HG03571 (cell line): Measurements from ENCODE around the gene MYH7B.

ENCODE experiments used
- ATAC-seq: cut with Tn5 transposase; IDR thresholded peaks from one replicate; pipeline ENCODE4 v1.9.1; 2021; ENCODE audit not compliant: unreplicated experiment

MYH7B gene

GRCh38 chr20:34990231-34990630 lies 34.6 kb downstream of the MYH7B start:
- ATAC-seq, result no peak

DNA sequence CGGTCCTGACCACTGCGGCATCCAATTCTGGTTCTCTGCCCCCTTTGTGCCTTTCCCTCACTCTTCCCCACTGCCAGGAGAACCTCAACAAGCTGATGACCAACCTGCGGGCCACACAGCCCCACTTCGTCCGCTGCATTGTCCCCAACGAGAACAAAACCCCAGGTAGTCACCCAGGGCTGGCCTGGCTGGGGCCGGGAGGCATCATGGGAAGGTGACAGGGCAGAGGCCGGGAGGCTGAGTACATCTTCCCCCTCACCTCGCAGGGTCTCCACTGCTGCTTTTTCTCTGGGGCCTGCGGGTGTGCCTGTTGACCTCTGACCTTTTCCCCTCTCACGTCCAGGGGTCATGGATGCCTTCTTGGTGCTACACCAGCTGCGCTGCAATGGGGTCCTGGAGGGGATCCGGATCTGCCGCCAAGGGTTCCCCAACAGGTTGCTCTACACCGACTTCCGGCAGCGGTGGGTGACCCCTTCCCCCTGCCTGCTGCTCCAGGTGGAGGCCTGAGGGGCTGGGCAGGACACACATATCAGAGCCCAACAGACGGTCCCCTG lies 35.1 kb downstream of the MYH7B start:
- ATAC-seq, result no peak

DNA sequence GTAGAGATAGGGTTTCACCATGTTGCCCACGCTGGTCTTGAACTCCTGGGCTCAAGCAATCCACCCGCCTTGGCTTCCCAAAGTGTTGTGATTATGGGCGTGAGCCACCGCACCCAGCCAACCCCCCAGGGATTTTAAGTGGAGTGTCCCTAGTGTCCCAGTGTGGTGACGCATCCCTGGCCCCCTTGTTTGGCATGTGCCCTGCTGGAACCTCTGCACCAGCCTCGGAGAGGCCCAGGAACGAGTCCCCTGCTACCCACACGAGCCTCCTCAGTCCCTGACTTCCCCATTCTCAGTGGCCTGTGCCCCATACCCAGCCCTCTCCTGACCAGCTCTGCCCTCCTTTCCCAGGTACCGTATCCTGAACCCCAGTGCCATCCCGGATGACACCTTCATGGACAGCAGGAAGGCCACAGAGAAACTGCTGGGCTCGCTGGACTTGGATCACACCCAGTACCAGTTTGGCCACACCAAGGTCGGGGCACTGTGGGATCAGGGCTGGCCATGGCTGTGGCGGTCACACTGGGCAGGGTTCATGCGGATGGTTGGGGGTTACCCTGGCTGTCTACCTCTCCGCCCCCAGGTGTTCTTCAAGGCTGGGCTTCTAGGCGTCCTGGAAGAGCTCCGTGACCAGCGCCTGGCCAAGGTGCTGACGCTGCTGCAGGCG lies 37.2 kb downstream of the MYH7B start:
- ATAC-seq, result no peak

- ATAC-seq, result no peak
Observed at GRCh38 chr20:34993941-34994508, 38.4 kb downstream of the MYH7B start.

DNA sequence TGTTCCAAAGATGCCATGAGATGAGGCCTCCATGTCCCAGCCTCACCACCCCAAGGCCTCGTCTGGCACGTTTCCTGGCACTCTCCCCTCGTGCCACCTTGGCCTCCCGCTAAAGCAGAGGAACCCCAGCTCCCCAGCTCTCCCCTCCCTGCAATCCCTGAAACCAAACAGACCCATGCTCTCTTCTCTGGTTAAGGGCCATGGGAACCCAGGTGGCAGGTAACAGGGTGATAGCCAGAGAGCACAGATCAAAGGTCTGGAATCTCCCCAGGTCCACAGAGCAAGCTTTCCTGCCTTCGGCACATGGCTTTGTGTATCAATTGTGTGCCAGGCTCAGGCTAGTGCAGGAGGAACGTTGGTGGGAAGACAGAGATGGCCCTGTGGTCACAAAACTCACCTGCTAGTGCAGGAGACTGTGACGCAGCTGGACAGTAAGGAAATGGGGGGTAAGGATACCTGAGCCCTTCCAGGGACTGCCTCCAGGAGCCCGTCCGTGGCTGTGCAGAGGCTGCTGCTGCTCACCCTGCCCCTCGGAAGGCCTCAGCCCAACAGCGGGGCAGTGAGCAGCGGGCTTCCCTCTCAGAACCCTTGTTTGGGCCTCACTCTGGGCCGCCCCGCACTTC lies 39.0 kb downstream of the MYH7B start:
- ATAC-seq, result no peak

- ATAC-seq, result no peak
Observed at GRCh38 chr20:34995192-34995591, 39.5 kb downstream of the MYH7B start.

DNA sequence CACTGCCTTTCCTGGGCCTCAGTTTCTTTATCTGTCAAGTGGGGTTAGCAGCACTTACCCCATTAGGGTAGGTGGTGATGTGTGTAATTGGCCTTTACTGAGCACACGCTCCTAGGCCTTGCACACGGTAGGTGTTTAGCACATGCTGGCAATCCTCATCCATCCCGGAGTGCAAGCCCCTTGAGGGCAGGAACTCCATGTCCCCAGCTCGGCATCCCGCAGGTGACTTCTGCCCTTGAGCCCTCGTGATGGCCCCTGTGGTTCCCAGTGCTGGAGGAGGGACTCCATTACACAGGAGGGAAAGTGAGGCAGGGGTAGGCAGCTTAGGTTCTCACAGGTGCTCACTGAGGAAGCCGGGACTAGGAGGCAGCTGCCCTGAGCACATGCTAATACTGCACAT lies 40.0 kb downstream of the MYH7B start:
- ATAC-seq, result no peak

DNA sequence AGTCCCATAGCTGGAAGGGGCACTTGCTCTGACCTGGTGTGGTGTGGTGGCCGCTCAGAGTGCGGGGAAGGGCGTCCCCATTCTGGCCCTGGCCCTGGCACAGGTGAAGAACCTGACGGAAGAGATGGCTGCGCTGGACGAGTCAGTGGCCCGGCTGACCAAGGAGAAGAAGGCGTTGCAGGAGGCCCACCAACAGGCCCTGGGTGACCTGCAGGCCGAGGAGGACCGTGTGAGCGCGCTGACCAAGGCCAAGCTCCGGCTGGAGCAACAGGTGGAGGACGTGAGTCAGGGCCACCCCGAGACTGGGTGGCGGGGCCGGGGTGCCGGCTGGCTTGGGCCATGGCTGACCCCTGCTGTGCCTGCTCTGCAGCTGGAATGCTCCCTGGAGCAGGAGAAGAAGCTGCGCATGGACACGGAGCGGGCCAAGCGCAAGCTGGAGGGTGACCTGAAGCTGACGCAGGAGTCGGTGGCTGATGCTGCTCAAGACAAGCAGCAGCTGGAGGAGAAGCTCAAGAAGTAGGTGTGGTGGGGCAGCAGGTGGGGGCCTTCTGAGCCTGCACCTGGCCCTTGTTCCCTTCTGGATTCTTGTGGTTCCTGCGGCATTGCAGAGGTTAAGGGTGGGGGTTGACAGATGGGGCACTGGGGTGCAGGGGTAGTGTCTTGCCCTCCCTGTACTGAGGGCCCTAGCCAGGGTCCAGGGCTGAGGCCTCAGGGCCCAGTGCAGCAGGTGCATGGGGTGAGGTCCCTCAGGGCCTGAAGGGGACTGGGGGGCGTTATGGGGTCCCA lies 40.8 kb downstream of the MYH7B start:
- ATAC-seq, result no peak

- ATAC-seq, result no peak
Observed at GRCh38 chr20:34997131-34997561, 41.5 kb downstream of the MYH7B start.

DNA sequence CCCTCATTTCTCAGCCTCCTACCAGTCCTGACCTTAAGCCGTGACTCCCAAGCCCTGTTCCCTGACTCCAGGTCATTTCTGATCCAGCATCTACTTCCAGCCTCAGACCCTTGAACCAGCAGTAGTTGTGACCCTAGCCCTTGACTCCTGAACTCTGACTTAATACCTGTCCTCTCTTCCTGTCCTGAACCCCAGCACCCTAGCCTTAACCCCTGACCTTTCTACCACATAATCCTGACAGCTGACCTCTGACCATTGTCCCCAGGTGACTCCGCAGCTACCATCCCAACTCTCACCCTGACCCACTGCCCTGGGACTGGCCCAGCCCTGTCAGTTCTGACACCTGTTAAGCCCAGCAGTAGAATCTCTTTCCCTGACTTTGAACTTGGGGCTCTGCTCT lies 42.1 kb downstream of the MYH7B start:
- ATAC-seq, result no peak

DNA sequence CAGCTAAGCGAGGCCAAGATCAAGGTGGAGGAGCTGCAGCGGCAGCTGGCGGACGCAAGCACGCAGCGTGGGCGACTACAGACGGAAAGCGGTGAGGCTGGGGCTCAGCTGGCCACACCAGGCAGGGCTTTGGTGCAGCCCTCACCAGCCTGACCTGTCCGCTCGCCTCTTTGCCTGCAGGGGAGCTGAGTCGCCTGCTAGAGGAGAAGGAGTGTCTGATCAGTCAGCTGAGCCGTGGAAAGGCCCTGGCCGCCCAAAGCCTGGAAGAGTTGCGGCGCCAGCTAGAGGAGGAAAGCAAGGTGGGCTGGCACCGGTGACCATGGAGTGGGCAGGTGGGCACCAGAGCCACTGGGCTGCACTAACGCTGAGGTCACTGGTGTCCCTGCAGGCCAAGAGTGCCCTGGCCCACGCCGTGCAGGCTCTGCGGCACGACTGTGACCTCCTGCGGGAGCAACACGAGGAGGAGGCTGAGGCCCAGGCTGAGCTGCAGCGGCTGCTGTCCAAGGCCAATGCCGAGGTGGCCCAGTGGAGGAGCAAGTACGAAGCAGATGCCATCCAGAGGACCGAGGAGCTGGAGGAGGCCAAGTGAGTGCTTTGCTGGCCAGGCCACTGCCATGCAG lies 42.8 kb downstream of the MYH7B start:
- ATAC-seq, result no peak

GRCh38 chr20:34999021-34999451 lies 43.4 kb downstream of the MYH7B start:
- no peak for ATAC-seq

- ATAC-seq, result no peak
Observed at GRCh38 chr20:34999782-35000181, 44.1 kb downstream of the MYH7B start.

GRCh38 chr20:35000311-35000921 lies 44.7 kb downstream of the MYH7B start:
- no peak for ATAC-seq

DNA sequence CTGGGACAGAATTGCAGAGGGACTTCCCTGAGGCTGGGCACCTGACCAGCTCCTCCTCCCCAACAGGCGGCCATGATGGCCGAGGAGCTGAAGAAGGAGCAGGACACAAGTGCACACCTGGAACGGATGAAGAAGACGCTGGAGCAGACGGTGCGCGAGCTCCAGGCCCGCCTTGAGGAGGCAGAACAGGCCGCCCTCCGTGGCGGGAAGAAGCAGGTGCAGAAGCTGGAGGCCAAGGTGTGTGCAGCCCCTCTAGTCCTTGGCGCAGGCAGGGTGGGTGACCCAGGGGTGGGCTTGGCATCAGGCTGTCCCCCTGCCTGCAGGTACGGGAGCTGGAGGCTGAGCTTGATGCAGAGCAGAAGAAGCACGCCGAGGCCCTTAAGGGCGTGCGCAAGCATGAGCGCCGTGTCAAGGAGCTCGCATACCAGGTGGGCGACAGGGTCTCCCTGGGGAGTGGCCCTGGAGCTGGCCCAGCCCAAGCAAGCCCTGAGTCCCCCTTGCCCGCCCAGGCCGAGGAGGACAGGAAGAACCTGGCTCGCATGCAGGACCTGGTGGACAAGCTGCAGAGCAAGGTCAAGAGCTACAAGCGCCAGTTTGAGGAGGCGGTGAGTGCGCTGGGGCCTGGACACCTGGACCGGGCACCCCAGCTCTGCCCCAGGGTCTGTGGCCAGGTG lies 45.4 kb downstream of the MYH7B start:
- ATAC-seq, result no peak

- ATAC-seq, result no peak
Observed at GRCh38 chr20:35001596-35002362, 46.1 kb downstream of the MYH7B start.

- ATAC-seq, result no peak
Observed at GRCh38 chr20:35002426-35003210, 47.0 kb downstream of the MYH7B start.

GRCh38 chr20:35003211-35004031 lies 47.8 kb downstream of the MYH7B start:
- no peak for ATAC-seq
